Measurements from ENCODE around the gene PATE1.

PATE1 gene

DNA sequence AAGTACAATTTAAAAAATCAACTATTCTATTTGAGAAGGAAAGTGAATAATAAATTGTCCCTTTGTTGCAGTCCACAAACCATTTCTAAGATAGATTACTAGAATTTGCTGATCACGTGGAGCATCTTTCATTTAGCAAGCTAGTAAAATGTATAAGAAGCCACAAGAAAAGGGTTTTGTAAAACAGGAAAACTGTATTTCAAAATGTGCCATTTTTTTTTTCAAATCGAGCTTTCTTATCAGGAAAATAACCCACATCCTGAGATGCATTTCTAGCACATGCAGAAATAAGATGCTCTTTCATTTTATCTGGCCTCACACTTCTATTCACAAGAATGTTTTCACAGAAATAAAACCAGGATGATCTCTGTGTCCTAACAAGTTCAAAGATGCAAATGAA, 38.6 kb downstream of the PATE1 start:
- TF ChIP-seq, protein P1, sequence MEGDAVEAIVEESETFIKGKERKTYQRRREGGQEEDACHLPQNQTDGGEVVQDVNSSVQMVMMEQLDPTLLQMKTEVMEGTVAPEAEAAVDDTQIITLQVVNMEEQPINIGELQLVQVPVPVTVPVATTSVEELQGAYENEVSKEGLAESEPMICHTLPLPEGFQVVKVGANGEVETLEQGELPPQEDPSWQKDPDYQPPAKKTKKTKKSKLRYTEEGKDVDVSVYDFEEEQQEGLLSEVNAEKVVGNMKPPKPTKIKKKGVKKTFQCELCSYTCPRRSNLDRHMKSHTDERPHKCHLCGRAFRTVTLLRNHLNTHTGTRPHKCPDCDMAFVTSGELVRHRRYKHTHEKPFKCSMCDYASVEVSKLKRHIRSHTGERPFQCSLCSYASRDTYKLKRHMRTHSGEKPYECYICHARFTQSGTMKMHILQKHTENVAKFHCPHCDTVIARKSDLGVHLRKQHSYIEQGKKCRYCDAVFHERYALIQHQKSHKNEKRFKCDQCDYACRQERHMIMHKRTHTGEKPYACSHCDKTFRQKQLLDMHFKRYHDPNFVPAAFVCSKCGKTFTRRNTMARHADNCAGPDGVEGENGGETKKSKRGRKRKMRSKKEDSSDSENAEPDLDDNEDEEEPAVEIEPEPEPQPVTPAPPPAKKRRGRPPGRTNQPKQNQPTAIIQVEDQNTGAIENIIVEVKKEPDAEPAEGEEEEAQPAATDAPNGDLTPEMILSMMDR (IDR thresholded peaks at IDR 0.05; ENCODE audit: insufficient read depth, low read depth, low read length, missing control alignments) = no peak
- no peak for DNase-seq (ENCODE audit: low read depth)

DNA sequence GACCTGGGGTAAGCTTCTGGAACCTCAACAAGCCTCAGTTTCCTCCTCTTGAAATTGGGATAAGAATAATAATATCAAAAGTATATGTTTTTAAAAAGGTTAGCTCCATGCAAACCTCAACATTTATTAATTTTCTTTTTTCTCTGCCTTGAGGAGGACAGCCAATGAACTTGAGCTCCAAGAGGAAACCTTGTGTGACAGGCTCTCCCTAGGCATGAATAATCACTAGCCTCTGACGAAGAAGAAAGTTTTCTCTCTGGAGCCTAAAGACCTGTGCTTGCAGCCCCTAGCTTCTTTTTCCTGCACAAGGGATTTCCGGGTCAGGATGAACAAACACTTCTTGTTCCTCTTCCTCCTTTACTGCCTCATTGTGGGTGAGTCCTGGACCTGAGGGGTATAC, 41.7 kb downstream of the PATE1 start, which contains the start of gene PATE3:
Gene PATE3, plus strand, starts transcription at position 301 of the 400 bp plus-strand sequence. Its CDS starts 25 bp downstream, at position 326.
- H3K4me3 ChIP-seq (ENCODE audit: low read depth, low read length) = no peak within 1 kb of the TSS
- TF ChIP-seq, protein P1 (IDR thresholded peaks at IDR 0.05; ENCODE audit: insufficient read depth, low read depth, low read length, missing control alignments) = no peak
- DNase-seq (ENCODE audit: low read depth) = no peak

More for the DNA sequence above, 38.6 kb downstream of the PATE1 start:
- H3K4me3 ChIP-seq (ENCODE audit: low read depth, low read length) = no peak overlapping the region

DNA sequence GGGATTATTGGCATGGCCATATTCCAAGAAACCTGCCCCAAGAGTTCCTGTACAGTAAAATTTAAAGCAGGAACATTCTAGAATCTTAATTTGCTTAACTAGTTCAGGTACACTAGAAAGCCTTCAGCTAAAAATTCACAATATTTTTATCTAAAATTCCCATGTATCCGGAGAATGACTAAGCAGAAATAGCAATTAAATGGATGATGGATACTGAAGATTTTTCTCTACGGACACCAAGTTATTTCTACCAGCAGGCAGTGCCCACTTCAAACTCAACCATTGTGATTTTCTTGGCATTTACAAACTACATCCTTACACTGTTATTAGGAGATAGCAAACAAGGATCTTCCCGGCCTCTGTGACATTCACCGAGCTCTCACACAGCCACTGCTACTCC, 44.7 kb downstream of the PATE1 start:
- DNase-seq (ENCODE audit: low read depth) = no peak
- TF ChIP-seq, protein P1 (IDR thresholded peaks at IDR 0.05; ENCODE audit: insufficient read depth, low read depth, low read length, missing control alignments) = no peak
- H3K4me3 ChIP-seq (ENCODE audit: low read depth, low read length) = no peak overlapping the region

DNA sequence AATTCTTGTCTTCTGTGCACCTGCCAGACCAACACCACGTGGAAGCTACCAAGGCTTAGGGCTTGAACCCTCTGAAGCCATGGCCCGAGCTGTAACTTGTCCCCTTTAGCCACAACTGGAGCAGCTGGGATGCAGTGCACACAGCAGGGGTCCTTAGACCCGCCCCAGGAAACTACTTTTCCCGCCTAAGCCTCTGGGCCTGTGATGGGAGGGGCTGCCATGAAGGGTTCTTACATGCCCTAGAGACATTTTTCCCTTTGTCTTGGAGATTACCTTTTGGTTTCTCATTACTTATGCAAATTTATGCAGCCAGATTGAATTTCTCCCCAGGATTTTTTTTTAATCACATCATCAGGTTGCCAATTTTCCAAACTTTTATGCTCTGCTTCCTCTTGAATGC, 51.6 kb downstream of the PATE1 start:
- no peak for DNase-seq (ENCODE audit: low read depth)
- TF ChIP-seq, protein P1 (IDR thresholded peaks at IDR 0.05; ENCODE audit: insufficient read depth, low read depth, low read length, missing control alignments) = no peak
- H3K4me3 ChIP-seq (ENCODE audit: low read depth, low read length) = no peak overlapping the region
